HL-60 (cell line): ENCODE measurements around the gene CBX4.

ENCODE experiments used
- DNase-seq, 2 experiments: peaks; one replicate each; pipeline ENCODE4 v3.0.0-alpha.2; 2010 to 2020; ENCODE audit warnings: low read depth in 1 of 2, low spot score in 1 of 2
- H3K27ac ChIP-seq: fragments of 250-450 bp; sonication (Bioruptor Pico); replicated peaks from 2 replicates; pipeline ENCODE4 v1.5.1; 2020; ENCODE audit warnings: mild to moderate bottlenecking, moderate library complexity
- H3K27me3 ChIP-seq: fragments of 250-450 bp; sonication (Bioruptor Pico); 2 replicates; pipeline ENCODE4 v1.5.1; 2021; ENCODE audit warnings: mild to moderate bottlenecking, moderate library complexity; ENCODE audit not compliant: insufficient read depth, poor library complexity, severe bottlenecking
- H3K4me3 ChIP-seq: replicated peaks from 2 replicates; pipeline ENCODE4 v1.5.1; 2011; ENCODE audit warnings: mild to moderate bottlenecking, control low read depth, low read length; ENCODE audit not compliant: insufficient read depth
- CTCF ChIP-seq: IDR thresholded peaks from one replicate; pipeline ENCODE4 v1.5.1; 2011; ENCODE audit warnings: low read length, control low read depth, inconsistent platforms; ENCODE audit not compliant: insufficient read depth
- GABPA ChIP-seq: IDR thresholded peaks from 2 replicates; pipeline ENCODE4 v1.6.1; 2012; ENCODE audit warnings: low read depth
- POLR2AphosphoS5 ChIP-seq: IDR thresholded peaks from 2 replicates; pipeline ENCODE4 v1.6.1; 2012; ENCODE audit warnings: low read depth
- REST ChIP-seq: IDR thresholded peaks from 2 replicates; pipeline ENCODE4 v1.6.1; 2012; ENCODE audit warnings: low read depth; ENCODE audit not compliant: insufficient replicate concordance
- SPI1 ChIP-seq: IDR thresholded peaks from 2 replicates; pipeline ENCODE4 v1.6.1; 2012; ENCODE audit warnings: low read depth, mild to moderate bottlenecking, borderline replicate concordance

The CBX4 gene

GRCh38 chr17:79862238-79862637 is 23.0 kb upstream of the CBX4 start:
- no peak for DNase-seq
- H3K4me3 ChIP-seq, result no peak overlapping the region
- no peak overlapping the region for H3K27ac ChIP-seq
- H3K27me3 ChIP-seq, result peaks cover 6% of the 10 kb centered on the region
- TF ChIP-seq POLR2AphosphoS5, result no peak
- no peak for TF ChIP-seq GABPA
- TF ChIP-seq REST, result no peak
- TF ChIP-seq SPI1, result no peak
- no peak for TF ChIP-seq CTCF

- Histone ChIP-seq H3K27ac (no peak overlapping the region), H3K27me3 (peaks cover 9% of the 10 kb centered on the region), H3K4me3 (no peak overlapping the region)
- no peak for TF ChIP-seq GABPA
- no peak for TF ChIP-seq REST
- no peak for TF ChIP-seq SPI1
- TF ChIP-seq POLR2AphosphoS5, result no peak
- no peak for TF ChIP-seq CTCF
- DNase-seq, result no peak
Measured at GRCh38 chr17:79861413-79862216, 22.4 kb upstream of the CBX4 start.

GRCh38 chr17:79859676-79860615 is 20.7 kb upstream of the CBX4 start:
- H3K27me3 ChIP-seq, result peaks cover 10% of the 10 kb centered on the region
- no peak for DNase-seq
- H3K4me3 ChIP-seq, result no peak overlapping the region
- TF ChIP-seq REST (no peak), POLR2AphosphoS5 (no peak), CTCF (no peak), GABPA (no peak), SPI1 (no peak)
- H3K27ac ChIP-seq, result no peak overlapping the region
